OCI-LY7 (cell line): ENCODE data around the gene TLE6.

Source experiments
- EZH2phosphoT487 ChIP-seq: fragments of 200-600 bp; sonication (generic); IDR thresholded peaks from 2 replicates; pipeline ENCODE4 v1.6.1; 2018; ENCODE audit warnings: low read depth, borderline replicate concordance, mild to moderate bottlenecking, mixed run types, antibody characterized with exemption, low read length, moderate library complexity, mixed read lengths
- TF ChIP-seq, protein P1 (sequence below): fragments of 200-600 bp; sonication (generic); conservative IDR thresholded peaks from 2 replicates; pipeline ENCODE4 v1.5.1; 2014; ENCODE audit warnings: mild to moderate bottlenecking, antibody characterized with exemption, low read length, moderate library complexity, mixed read lengths

- TF ChIP-seq, protein P1, sequence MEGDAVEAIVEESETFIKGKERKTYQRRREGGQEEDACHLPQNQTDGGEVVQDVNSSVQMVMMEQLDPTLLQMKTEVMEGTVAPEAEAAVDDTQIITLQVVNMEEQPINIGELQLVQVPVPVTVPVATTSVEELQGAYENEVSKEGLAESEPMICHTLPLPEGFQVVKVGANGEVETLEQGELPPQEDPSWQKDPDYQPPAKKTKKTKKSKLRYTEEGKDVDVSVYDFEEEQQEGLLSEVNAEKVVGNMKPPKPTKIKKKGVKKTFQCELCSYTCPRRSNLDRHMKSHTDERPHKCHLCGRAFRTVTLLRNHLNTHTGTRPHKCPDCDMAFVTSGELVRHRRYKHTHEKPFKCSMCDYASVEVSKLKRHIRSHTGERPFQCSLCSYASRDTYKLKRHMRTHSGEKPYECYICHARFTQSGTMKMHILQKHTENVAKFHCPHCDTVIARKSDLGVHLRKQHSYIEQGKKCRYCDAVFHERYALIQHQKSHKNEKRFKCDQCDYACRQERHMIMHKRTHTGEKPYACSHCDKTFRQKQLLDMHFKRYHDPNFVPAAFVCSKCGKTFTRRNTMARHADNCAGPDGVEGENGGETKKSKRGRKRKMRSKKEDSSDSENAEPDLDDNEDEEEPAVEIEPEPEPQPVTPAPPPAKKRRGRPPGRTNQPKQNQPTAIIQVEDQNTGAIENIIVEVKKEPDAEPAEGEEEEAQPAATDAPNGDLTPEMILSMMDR = no peak
- TF ChIP-seq EZH2phosphoT487 = no peak
These were observed 21.3 kb downstream of the TLE6 start for GRCh38 chr19:2998642-2999041.
